ENCODE results near the gene CCNT1.
"Not testable (repeated sequence)": the region's sequence is repeated elsewhere in the genome, so short reads cannot be mapped to it uniquely, and the experiment has no call there.

Gene CCNT1

DNA sequence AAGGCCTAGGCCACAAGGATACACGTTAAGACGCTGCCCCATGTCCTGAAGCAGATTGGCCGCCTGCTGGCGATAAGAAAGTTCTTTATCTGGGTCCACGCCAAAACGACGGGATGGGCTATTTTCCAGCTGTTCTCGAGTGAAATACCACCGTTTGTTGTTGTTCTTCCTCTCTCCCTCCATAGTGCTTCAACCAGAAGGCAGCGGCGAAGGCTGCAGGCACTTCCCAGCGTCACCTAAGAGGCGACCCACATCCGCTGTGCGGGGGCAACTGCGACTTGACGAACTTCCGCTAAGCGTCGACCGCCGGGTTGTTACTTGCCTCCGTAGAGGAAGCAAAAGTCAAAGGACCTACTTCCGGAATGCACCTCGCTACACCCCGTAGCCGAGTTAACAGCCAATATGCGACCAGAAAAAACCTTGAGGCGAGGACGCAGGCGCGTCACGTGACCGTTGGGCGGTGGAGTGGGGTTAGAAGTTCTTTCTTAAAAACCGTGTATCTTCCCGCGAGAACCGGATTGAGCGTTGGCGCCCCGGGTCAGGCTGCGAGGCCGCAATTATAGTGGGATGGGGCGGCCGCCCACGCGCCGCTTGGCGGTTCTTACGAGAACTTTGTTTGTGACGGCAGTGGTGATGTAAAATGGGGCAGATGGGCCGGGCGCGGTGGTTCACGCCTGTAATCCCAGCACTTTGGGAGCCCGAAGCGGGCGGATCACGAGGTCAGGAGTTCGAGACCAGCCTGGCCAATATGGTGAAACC lies at the start of gene CCNT1:
Gene CCNT1 (minus strand): TSS at position 215 of the 759 bp plus-strand sequence. CDS start 32 bp downstream, at position 183.
- peak; percentile 99 for DNase-seq (ENCODE audit: low read depth)

GRCh38 chr12:48765753-48766162 lies 49.3 kb upstream of the CCNT1 start:
- DNase-seq (ENCODE audit: low read depth) = no peak

- no peak for DNase-seq (ENCODE audit: low read depth)
These were observed 48.0 kb upstream of the CCNT1 start for GRCh38 chr12:48764521-48764920.

DNA sequence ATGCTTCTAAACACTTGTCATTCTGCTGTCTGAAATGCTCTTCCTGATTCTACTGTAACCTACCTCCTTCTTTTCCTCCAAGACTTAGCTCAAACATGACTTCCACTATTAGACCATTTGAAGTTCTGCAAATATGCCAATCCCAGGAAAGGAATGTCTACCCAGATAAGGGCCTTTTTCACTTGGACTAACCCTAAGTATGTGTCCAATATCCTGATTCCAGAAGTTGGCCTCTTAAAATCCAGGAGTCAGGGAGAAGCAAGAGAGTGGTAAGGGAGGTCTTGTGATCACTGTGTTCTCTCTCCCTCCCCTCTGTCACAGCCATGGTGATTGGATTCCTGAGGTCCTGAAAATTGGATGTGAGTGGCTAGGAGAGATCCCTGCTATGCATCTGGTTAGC lies 42.2 kb upstream of the CCNT1 start:
- no peak for DNase-seq (ENCODE audit: low read depth)

DNA sequence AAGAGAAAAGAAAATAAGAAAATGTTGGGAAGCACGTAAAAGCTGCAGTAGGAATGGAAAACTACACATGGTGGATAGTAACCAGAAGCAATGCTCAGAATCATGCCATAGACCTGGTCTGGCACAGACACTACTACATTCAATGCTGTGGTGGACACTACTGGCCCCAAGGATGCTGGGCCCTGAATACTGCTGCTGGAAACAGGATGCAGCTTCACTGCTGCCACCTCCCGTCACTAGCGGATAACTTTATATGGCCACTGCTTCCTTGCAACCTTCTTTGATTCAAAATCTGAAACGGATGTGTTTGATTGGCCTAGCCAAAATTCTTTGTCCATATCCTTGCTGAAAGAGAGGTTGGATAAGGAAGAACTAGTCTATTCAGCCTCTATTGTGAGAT lies 41.7 kb upstream of the CCNT1 start:
- DNase-seq (ENCODE audit: low read depth) = no peak

GRCh38 chr12:48750769-48751356 lies 34.4 kb upstream of the CCNT1 start:
- peak; percentile 16 for DNase-seq (ENCODE audit: low read depth)

GRCh38 chr12:48750215-48750614 lies 33.7 kb upstream of the CCNT1 start:
- no peak for DNase-seq (ENCODE audit: low read depth)

GRCh38 chr12:48744251-48745008 lies 27.9 kb upstream of the CCNT1 start:
- DNase-seq (ENCODE audit: low read depth) = no peak

DNA sequence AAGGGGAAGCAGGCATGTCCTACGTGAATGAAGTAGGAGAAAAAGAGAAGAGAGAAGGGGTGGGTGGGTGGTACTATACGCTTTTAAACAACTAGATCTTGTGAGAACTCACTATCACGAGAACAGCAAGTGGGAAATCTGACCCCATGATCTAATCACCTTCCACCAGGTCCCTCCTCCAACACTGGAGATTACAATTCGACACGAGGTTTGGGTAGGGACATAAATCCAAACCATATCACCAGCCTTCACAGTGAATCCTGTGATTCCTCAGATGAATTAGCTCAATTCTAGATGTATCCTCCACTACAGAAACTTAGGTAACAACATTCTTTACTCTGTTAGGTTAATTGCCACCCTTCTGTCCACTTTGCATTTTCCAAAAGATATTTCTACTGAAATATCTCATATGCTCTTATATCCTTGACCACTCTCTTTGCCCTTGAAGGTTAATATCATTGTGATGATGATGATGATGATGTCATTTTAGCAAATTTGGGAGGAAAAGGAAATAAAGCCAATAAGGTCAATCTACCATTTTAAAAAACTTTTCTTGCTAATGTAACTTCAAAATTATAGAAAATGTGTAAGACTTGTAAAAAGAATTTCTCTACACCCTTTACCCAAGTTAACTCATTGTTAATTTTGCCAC lies 23.2 kb upstream of the CCNT1 start:
- no peak for DNase-seq (ENCODE audit: low read depth)

GRCh38 chr12:48736456-48736855 lies 19.9 kb upstream of the CCNT1 start:
- no peak for DNase-seq (ENCODE audit: low read depth)

DNA sequence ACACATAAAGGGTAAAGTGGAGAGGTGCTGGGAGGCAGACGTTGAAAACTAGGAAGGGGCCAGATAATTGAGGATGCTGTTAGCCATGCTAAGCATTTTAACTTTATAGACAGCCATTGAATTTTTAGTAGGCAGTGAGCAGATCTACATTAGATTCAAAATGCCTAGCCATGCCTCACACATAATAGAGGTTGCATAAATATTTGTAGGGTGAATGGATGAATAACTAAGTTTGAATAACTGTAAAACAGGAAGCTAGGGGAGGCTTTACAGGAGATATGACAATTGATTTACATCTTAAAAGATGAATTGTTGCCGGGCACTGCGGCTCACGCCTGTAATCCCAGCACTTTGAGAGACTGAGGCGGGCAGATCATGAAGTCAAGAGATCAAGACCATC lies 12.3 kb upstream of the CCNT1 start:
- no peak for DNase-seq (ENCODE audit: low read depth)

DNA sequence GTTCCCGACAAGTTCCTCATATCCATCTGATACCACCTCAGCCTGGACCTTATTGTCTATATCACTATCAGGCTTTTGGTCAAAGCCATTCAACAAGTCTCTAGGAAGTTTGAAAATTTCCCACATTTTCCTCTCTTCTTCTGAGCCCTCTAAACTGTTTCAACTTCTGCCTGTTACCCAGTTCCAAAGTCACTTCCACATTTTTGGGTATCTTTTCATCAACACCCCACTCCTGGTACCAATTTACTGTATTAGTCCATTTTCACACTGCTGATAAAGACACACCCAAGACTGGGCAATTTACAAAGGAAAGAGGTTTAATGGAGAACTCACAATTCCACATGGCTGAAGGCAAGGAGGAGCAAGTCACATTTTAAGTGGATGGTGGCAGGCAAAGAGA lies 4.2 kb upstream of the CCNT1 start:
- not testable (repeated sequence) for DNase-seq (ENCODE audit: low read depth)

DNA sequence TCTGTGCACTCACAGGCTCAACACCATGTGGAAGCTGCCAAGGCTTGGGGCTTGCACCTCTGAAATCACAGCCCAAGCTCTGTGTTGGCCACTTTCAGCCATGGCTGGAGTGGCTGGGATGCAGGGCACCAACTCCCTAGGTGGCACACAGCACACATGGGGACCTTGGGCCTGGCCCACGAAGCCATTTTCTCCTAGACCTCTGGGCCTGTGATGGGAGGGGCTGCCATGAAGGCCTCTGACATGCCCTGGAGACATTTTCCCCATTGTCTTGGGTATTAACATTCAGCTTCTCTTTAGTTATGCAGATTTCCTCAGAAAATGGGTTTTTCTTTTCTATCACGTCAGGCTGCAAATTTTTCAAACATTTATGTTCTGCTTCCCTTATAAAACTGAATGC lies 3.7 kb upstream of the CCNT1 start:
- not testable (repeated sequence) for DNase-seq (ENCODE audit: low read depth)

GRCh38 chr12:48719002-48719401 lies 2.5 kb upstream of the CCNT1 start:
- DNase-seq (ENCODE audit: low read depth) = not testable (repeated sequence)

GRCh38 chr12:48717252-48717695 lies 767 bp upstream of the CCNT1 start:
- DNase-seq (ENCODE audit: low read depth) = peak; percentile 8

DNA sequence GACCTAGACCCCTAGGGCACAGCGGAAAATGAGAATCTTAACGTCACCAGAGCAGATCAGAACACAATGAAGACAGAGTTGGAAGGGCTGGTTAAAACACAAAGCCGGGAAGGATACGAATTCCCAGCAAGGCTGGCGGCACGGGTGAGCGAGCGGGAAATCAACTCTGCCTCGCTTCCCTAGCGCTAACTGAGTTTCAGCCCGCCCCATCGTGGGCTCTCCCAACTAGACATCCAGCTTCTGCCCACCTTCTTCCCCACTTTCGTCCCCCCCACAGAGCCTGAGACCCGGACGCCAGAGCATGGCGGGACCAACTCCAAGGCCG lies 377 bp downstream of the CCNT1 start:
- DNase-seq (ENCODE audit: low read depth) = no peak

DNA sequence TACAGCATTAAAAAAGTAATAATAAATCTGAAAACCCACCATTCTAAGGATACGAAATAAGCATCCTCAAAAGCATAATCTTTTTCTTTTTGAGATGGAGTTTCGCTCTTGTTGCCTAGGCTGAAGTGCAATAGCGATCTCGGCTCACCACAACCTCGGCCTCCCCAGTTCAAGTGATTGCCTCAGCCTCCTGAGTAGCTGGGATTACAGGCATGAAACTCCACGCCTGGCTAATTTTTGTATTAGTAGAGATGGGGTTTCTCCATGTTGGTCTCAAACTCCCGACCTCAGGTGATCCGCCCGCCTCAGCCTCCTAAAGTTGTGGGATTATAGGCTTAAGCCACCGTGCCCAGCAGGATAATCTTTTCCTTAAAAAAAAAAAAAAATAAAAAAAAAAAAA lies 4.3 kb downstream of the CCNT1 start:
- DNase-seq (ENCODE audit: low read depth) = no peak

DNA sequence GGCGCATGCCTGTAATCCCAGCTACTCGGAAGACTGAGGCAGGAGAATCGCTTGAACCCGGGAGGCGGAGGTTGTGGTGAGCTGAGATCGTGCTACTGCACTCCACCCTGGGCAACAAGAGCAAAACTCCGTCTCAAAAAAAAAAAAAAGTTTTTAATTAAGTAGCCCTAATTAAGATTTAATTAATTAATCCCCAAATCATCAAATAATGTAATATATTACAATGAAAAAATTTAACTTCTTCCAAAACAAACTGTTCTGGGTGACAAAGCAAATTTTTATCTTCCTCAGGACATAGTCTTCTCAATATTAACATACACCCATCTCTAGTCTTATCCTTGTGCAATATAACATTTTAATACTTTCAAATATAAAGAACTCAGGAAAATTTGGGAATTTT lies 17.7 kb downstream of the CCNT1 start:
- not testable (repeated sequence) for DNase-seq (ENCODE audit: low read depth)

DNA sequence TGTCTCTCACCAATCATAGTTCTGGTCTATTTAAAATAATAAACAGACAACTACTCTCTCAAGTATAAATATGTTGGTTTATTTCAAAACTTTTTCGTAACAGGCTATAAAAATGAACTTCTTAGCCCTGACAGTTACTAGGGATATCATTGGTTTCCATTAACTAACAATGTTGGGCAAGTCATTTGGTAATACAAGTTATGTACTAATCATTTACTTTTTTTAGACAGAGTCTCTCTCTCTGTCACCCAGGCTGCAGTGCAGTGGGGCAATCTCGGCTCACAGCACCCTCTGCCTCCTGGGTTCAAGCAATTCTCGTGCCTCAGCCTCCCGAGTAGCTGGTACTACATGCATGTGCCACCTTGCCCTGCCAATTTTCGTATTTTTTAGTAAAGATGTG lies 19.9 kb downstream of the CCNT1 start:
- no peak for DNase-seq (ENCODE audit: low read depth)

- no peak for DNase-seq (ENCODE audit: low read depth)
These were observed 20.6 kb downstream of the CCNT1 start for GRCh38 chr12:48695859-48696258.

DNA sequence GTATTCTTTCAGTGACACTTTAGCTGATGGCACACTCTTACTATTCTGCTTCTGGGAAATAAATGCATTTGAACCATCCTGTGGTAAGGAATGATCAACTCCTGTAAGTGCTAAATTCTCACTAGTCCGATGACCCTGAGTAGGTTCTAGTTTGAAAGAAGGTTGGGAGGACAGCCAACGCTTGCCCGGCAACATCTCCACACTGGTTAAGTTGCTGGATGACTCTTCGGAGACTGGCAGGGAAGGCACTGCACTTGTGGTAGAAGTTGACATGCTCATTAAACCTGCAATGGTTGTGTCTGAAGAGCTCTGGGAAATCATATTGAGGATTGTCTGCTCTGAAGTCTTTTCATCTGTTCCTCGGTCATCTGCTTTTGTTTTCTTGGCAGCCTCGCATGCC lies 22.5 kb downstream of the CCNT1 start:
- no peak for DNase-seq (ENCODE audit: low read depth)

- no peak for DNase-seq (ENCODE audit: low read depth)
These were observed 22.9 kb downstream of the CCNT1 start for GRCh38 chr12:48693572-48693971.
